Left renal cortex interstitium (tissue), 4 donors: ENCODE data around the gene VPS45. TPM values are rescaled to one million over a fixed set of nuclear protein-coding genes. Genes with fewer than 3 reads are reported as not detected.

ENCODE experiments used
- DNase-seq, 4 donors: peaks; one replicate each; pipeline ENCODE4 v3.0.0-alpha.2; 2013; ENCODE audit warnings: low read depth in 4 of 4, low spot score in 2 of 4, missing footprints in 1 of 4
- polyA plus RNA-seq, 4 donors: library from polyadenylated mRNA; unstranded; fragments of 120-200 nt; gene quantifications; one replicate each; pipeline ENCODE4 v1.2.1, GENCODE V29; 2013; ENCODE audit not compliant: insufficient read length in 4 of 4

Gene VPS45
- polyA plus RNA-seq, 4 donors: 67.4 to 76.3 (median 70.1) TPM

GRCh38 chr1:150156868-150157603 lies 89.5 kb downstream of the VPS45 start:
- DNase-seq: no peak

- no peak for DNase-seq
Observed at GRCh38 chr1:150159550-150159949, 92.0 kb downstream of the VPS45 start.

- DNase-seq: no peak
Observed at GRCh38 chr1:150160964-150161621, 93.5 kb downstream of the VPS45 start.

- DNase-seq: no peak
Observed at GRCh38 chr1:150161747-150162581, 94.4 kb downstream of the VPS45 start.

- DNase-seq: no peak
Observed at GRCh38 chr1:150162582-150162861, 94.9 kb downstream of the VPS45 start.

GRCh38 chr1:150162862-150163706 lies 95.5 kb downstream of the VPS45 start:
- peak; percentile 79 to 89 (median 88) for DNase-seq

GRCh38 chr1:150164224-150164623 lies 96.6 kb downstream of the VPS45 start:
- DNase-seq: no peak

- DNase-seq: no peak
Observed at GRCh38 chr1:150164779-150165178, 97.2 kb downstream of the VPS45 start.

- DNase-seq: no peak
Observed at GRCh38 chr1:150165622-150166612, 98.3 kb downstream of the VPS45 start.

GRCh38 chr1:150168960-150169601 lies 101.5 kb downstream of the VPS45 start:
- no peak for DNase-seq

GRCh38 chr1:150171801-150172200 lies 104.2 kb downstream of the VPS45 start:
- DNase-seq: no peak

GRCh38 chr1:150173141-150173585 lies 105.6 kb downstream of the VPS45 start:
- no peak for DNase-seq

- no peak for DNase-seq
Observed at GRCh38 chr1:150176593-150176992, 109.0 kb downstream of the VPS45 start.

GRCh38 chr1:150178548-150178947 lies 111.0 kb downstream of the VPS45 start:
- DNase-seq: no peak

GRCh38 chr1:150179867-150180266 lies 112.3 kb downstream of the VPS45 start:
- DNase-seq: no peak

GRCh38 chr1:150180474-150180873 lies 112.9 kb downstream of the VPS45 start:
- no peak for DNase-seq

- no peak for DNase-seq
Observed at GRCh38 chr1:150182247-150182646, 114.7 kb downstream of the VPS45 start.

- DNase-seq: no peak
Observed at GRCh38 chr1:150183061-150183460, 115.5 kb downstream of the VPS45 start.

GRCh38 chr1:150185481-150185880 lies 117.9 kb downstream of the VPS45 start:
- DNase-seq: no peak
